Measurements from ENCODE around the gene NSD2.

DNA sequence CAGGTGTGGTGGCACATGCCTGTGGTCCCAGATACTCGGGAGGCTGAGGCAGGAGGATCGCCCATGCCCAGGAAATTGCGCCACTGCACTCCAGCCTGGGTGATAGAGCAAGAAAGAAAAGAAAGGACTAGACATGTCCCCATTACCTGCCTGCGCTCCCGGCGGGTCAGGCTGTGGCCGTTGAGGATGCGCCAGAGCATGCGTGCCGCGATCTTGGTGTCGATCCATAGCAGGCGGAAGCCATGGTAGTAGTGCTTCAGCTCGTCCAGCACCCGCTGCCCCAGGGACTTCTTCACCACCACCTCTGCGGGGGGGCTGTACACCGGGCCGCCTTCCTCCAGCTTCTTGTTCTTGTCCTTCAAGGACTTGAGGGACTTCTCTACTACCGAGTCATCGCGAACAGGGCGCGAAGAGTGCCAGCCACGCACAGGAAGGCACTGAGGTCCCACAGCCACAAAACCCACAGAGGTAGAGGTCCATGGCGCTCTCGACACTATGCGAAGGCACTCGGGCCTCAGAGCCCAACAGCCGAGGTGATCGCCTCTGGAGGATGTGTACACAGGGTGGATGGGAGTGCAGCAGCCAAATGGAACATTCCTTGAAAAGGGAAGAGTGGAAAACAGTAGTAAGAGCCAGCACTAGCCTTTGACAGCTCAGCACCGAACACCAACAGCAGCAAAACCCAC lies 29.8 kb upstream of the NSD2 start:
- TF ChIP-seq CTCF (IDR thresholded peaks at IDR 0.05) (no peak), ZFX (IDR thresholded peaks at IDR 0.05; ENCODE audit: borderline replicate concordance) (no peak)
